Measurements from ENCODE around the gene GLIS1. TPM values are rescaled to one million over a fixed set of nuclear protein-coding genes. Genes with fewer than 3 reads are reported as not detected.

Gene GLIS1
- total and polyA plus RNA-seq, 11 donors = 0.06 to 0.35 (median 0.13) TPM; not detected in 6

DNA sequence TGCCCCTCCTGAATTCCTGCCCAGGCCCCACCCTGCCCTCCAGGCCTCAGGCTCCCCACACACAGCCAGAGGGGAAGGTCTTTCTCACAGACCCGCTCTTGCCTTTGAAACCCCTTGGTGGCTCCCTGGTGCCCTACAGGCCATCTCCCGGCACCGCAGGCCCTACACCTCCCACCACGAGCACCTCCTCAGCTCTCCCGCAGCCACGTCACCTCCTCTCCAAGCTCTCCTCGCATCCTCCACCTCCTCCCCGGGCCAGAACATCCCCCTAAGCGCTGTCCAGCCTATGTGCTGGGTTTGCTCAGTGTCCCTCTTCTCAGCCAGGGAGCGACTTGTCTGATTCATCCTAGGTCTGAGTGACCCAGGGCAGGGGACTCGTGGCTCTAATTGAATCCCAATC, 213.4 kb downstream of the GLIS1 start:
- peaks cover 0 to 36% (median 6%) of the 10 kb centered on the region in 12 donors for H3K4me1 ChIP-seq
- intact Hi-C loops (cut with DNase I) = no loop called here
- H3K36me3 ChIP-seq = no peaks in the 10 kb centered on the region
- no peak overlapping the region for H3K4me3 ChIP-seq
- ATAC-seq (no peak), DNase-seq (no peak)
- H3K27ac ChIP-seq = no peak overlapping the region
- TF ChIP-seq POLR2A (IDR thresholded peaks at IDR 0.05) = no peak
- TF ChIP-seq, protein P1, sequence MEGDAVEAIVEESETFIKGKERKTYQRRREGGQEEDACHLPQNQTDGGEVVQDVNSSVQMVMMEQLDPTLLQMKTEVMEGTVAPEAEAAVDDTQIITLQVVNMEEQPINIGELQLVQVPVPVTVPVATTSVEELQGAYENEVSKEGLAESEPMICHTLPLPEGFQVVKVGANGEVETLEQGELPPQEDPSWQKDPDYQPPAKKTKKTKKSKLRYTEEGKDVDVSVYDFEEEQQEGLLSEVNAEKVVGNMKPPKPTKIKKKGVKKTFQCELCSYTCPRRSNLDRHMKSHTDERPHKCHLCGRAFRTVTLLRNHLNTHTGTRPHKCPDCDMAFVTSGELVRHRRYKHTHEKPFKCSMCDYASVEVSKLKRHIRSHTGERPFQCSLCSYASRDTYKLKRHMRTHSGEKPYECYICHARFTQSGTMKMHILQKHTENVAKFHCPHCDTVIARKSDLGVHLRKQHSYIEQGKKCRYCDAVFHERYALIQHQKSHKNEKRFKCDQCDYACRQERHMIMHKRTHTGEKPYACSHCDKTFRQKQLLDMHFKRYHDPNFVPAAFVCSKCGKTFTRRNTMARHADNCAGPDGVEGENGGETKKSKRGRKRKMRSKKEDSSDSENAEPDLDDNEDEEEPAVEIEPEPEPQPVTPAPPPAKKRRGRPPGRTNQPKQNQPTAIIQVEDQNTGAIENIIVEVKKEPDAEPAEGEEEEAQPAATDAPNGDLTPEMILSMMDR (IDR thresholded peaks at IDR 0.05) = no peak
- H3K9me3 ChIP-seq = no peaks in the 10 kb centered on the region
- peaks cover 0 to 3% (median 0%) of the 10 kb centered on the region in 9 donors for H3K27me3 ChIP-seq
- WGBS, 4 donors = 69 to 85% (median 77%) methylated on average over 11 of the region's 11 CpGs

DNA sequence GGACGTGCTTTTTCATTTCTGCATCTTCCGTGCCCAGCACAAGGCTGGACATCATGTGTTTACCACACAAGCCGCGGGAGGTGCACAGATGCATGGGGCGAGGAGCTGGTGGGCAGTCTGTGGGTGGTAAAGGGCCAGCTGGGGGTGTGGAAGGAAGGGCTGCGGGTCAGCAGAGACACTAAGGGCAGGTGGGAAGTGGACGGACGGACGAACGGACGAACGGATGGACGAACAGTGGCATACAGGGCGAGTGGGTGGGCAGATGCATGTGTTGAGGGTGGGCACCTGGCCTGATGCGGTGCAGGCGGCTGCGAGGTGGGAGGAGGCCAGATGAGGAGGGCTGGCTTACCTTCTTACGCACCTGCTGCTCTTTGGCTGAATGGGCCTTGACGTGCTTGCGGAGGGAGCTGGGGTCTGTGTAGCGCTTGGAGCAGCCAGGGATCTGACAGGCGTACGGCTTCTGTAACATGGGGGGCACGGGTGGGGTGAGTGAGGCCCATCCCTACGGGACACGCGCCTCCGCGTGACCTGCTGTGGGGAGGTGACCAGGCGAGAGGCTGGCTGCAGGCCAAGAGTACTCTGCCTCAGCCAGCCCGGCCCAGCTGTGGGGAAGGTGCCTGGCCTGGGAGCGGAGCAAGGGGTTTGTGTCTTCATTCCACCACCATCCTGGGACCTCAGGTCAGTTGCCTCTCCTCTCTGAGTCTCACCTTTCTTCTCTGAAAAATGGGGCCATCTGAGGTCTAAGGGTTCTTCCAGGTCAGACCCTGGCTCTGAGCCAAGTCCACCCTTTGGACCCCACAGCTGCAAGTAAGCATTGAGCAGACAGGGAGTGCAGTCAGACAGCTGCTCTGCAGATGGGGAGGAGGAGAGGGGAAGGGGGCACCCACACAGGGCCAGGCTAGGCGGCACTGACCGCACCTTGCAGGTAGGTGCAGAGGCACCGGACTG, 214.3 kb downstream of the GLIS1 start:
- H3K4me3 ChIP-seq = no peak overlapping the region
- no peak overlapping the region for H3K27ac ChIP-seq
- peak; percentile 45 to 75 (median 52) for DNase-seq
- 64 to 68% (median 66%) methylated on average over 32 to 35 of the region's 35 CpGs for WGBS, 4 donors
- ATAC-seq = peak; percentile 39 to 60 (median 44)
- no peak for TF ChIP-seq POLR2A (IDR thresholded peaks at IDR 0.05)
- TF ChIP-seq, protein P1 (IDR thresholded peaks at IDR 0.05) = no peak
- H3K9me3 ChIP-seq = no peaks in the 10 kb centered on the region
- H3K27me3 ChIP-seq = peaks cover 0 to 3% (median 0%) of the 10 kb centered on the region in 9 donors
- H3K4me1 ChIP-seq = peaks cover 0 to 43% (median 7%) of the 10 kb centered on the region in 12 donors
- H3K36me3 ChIP-seq = no peaks in the 10 kb centered on the region
- intact Hi-C loops (cut with DNase I) = no loop called here

DNA sequence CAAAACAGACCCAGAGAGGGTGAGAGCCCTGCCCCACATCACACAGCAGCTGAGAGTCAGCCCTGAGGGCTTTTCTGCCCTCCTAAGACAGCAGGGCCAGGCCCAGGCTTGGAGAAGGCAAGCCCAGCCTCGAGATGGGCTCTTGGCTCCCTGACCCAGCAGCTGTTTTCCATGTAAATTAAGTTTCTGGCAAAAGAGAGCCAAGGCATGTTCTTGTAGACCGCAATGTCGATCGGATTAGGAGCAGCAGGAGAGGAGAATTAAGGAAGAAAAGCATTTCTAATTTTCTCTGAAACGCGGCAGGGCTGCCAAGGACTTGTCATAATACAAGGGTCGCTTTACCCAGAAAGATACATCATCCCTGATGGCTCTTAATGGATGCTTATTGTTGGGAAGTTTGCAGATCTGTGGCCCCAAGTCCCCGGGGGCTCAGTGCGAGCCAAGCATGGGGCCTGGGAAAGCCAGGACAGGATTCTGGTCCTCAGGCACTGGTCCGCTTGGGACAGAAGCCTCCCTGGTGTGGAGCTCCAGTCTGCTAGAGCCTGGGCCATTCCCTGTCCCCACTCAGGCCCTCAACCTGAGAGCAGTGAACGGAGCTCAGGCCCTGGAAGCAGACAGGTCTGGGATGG, 216.9 kb downstream of the GLIS1 start:
- WGBS, 4 donors = 66 to 77% (median 67%) methylated on average over 11 of the region's 11 CpGs
- TF ChIP-seq, protein P1 (IDR thresholded peaks at IDR 0.05) = no peak
- no peak for TF ChIP-seq POLR2A (IDR thresholded peaks at IDR 0.05)
- no peaks in the 10 kb centered on the region for H3K36me3 ChIP-seq
- no peak overlapping the region for H3K4me3 ChIP-seq
- peaks cover 0 to 3% (median 0%) of the 10 kb centered on the region in 9 donors for H3K27me3 ChIP-seq
- DNase-seq (peak in 2 of 5 donors; percentile 30 to 68), ATAC-seq (no peak)
- intact Hi-C loops (cut with DNase I) = no loop called here
- H3K9me3 ChIP-seq = no peaks in the 10 kb centered on the region
- no peak overlapping the region for H3K27ac ChIP-seq
- H3K4me1 ChIP-seq = peaks cover 0 to 44% (median 7%) of the 10 kb centered on the region in 12 donors

DNA sequence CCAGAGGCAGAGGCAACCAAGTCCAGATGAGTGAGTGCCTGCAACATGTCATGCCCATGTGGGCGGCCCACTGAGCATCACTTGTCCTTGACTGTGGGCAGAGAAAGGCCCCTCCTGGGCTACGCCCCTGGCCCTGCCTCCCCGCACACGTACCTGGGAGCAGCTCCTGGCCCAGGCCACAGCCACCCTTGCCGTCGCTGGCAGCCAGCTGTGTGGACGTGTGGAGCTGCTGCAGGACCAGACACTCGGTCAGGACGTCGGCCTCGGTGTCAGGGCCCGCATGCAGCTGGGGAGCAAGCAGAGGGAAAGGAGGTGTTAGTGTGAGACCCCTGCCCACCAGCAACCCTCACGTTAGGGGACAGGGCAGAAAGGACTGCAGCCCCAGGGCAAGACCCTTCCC, 218.5 kb downstream of the GLIS1 start:
- Histone ChIP-seq H3K27me3 (no peaks in the 10 kb centered on the region), H3K9me3 (no peaks in the 10 kb centered on the region), H3K27ac (no peak overlapping the region), H3K4me3 (no peak overlapping the region), H3K4me1 (peaks cover 0 to 35% (median 4%) of the 10 kb centered on the region in 12 donors), H3K36me3 (no peaks in the 10 kb centered on the region)
- DNase-seq (no peak), ATAC-seq (no peak)
- intact Hi-C loops (cut with DNase I) = no loop called here
- TF ChIP-seq, protein P1 (IDR thresholded peaks at IDR 0.05) = no peak
- no peak for TF ChIP-seq POLR2A (IDR thresholded peaks at IDR 0.05)
- 93 to 97% (median 94%) methylated on average over 9 to 13 of the region's 13 CpGs for WGBS, 4 donors

Measured in heart left ventricle (tissue), 16 donors.